ENCODE data around the gene DNAJB12. TPM values are rescaled to one million over a fixed set of nuclear protein-coding genes. Genes with fewer than 3 reads are reported as not detected.
A peak's percentile ranks its signal among the peaks of the same experiment; 100 is the strongest.
"Not testable (repeated sequence)": the region's sequence is repeated elsewhere in the genome, so short reads cannot be mapped to it uniquely, and the experiment has no call there.

The DNAJB12 gene
- total RNA-seq, 1 donor from 2014 or later: 21.6 TPM

DNA sequence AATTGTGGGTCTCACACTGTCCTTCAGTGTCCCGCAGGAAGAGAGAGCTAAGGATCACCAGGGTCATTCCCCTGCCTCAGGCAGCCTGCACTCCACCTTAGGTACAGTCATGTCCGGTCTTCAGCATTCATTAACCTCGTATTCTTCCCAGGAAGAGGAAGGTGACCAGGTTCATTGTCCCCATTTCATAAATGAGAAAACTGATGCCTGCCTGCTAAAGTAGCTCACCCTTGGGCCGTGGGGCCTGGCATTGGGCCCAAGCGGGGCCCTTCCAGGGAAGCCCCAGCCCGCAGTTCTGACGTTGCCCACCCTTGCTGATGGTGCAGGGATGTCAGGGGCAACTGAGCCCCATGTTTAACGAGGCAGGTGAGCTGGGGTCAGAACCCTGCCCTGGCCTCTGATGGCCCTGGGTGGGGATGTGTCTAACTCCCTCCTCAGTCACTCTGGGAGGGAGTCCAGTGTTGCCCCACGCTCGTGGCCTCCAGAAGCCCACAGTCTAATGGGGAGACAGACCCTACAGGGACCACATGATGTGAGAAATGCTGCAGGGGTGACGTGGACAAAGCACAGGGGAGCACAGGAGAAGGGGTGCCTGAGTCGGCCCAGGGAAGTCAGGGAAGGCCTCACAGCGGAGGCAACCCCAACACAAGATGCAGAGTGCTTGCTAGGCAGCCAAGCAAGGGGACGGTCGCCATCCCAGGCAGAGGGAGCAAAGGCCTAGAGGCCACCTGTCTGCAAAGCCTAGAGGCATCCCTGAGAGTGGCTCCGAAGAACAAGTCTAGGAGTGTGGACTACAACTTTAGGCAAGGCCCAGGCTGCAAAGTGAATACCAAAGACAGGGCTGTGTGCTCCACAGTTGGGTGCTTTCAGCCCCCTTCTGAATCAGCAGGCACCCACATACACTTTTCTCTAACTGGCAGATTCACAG is 55.9 kb downstream of the DNAJB12 start:
- DNase-seq (ENCODE audit: low read depth): no peak
- TF ChIP-seq, protein P1, sequence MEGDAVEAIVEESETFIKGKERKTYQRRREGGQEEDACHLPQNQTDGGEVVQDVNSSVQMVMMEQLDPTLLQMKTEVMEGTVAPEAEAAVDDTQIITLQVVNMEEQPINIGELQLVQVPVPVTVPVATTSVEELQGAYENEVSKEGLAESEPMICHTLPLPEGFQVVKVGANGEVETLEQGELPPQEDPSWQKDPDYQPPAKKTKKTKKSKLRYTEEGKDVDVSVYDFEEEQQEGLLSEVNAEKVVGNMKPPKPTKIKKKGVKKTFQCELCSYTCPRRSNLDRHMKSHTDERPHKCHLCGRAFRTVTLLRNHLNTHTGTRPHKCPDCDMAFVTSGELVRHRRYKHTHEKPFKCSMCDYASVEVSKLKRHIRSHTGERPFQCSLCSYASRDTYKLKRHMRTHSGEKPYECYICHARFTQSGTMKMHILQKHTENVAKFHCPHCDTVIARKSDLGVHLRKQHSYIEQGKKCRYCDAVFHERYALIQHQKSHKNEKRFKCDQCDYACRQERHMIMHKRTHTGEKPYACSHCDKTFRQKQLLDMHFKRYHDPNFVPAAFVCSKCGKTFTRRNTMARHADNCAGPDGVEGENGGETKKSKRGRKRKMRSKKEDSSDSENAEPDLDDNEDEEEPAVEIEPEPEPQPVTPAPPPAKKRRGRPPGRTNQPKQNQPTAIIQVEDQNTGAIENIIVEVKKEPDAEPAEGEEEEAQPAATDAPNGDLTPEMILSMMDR (IDR thresholded peaks at IDR 0.05; ENCODE audit: insufficient read depth, low read length, severe bottlenecking): no peak
- Histone ChIP-seq H3K27me3 (ENCODE audit: control insufficient read depth, insufficient read depth, low read length) (no peaks in the 10 kb centered on the region), H3K36me3 (ENCODE audit: control insufficient read depth, insufficient read depth, low read length) (no peaks in the 10 kb centered on the region), H3K4me3 (ENCODE audit: low read depth, low read length) (no peak overlapping the region)
- FAIRE-seq: no peak

DNA sequence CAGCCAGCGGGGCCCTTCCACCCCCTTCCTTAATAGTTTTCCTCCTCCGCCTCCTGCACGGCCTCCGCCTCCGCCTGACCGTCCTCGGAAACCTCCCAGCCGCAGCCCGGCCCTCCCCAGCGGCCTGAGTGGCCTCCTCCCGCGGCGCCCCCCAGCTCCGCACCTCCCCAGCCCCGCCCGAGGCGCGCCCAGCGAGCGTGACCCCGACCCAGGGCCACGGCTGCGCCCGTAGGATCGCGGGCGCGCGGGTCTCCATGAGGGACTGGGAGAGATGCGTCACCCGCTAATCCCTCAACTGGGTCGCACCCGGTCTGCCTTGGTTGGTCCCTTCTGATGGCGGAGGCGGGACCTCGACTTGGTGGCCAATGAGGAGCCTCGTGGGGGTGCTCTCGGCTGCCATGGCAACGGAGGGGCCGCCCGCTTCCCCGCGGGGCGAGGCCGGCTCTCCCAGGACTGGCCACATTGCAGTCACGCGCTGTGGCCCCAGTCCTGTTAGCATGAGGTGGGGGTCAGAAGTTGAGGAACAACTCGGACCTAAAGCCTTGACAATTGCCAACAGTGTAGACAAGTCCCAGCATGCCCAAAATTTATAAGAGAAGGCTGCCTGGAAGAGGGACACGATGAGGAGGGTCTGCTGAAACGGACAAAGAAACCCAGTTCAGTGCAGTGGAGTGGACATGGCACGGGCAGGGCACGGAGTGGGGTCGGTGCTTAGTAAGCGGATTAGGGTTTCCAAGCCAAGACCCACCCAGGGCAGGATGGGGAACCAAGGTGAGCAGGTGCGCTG is 56.7 kb downstream of the DNAJB12 start:
- TF ChIP-seq, protein P1 (IDR thresholded peaks at IDR 0.05; ENCODE audit: insufficient read depth, low read length, severe bottlenecking): no peak
- peak overlapping the region; percentile 43 for H3K4me3 ChIP-seq (ENCODE audit: low read depth, low read length)
- H3K27me3 ChIP-seq (ENCODE audit: control insufficient read depth, insufficient read depth, low read length): no peaks in the 10 kb centered on the region
- DNase-seq (ENCODE audit: low read depth) (peak; percentile 86), FAIRE-seq (no peak)
- H3K36me3 ChIP-seq (ENCODE audit: control insufficient read depth, insufficient read depth, low read length): no peaks in the 10 kb centered on the region

DNA sequence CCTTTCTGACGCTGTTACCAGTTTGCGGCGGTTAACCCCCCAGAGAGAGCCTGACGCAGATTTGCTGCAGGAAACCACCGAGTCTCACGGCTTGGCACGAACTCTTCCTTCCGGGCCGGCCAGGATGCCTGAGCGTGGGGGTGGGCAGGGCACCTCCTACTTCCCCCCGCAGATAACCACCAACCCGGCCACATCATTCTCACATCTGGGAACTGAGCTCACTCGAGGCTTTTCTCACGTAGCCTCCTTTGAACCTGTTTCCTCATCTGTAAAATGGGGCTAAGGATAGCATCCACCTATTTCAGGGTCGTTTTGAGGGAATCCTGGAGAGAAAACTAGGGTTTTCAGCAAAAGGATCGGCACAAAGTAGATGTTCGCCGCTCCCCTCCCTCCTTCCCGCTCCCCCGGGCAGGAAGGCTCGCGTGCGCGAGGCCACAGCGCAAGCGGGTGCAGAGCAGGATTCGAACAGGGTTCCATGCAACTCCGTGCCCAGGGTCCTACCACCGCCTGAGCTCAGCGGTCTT is 57.4 kb downstream of the DNAJB12 start:
- H3K27me3 ChIP-seq (ENCODE audit: control insufficient read depth, insufficient read depth, low read length): no peaks in the 10 kb centered on the region
- peak overlapping the region; percentile 43 for H3K4me3 ChIP-seq (ENCODE audit: low read depth, low read length)
- no peaks in the 10 kb centered on the region for H3K36me3 ChIP-seq (ENCODE audit: control insufficient read depth, insufficient read depth, low read length)
- TF ChIP-seq, protein P1 (IDR thresholded peaks at IDR 0.05; ENCODE audit: insufficient read depth, low read length, severe bottlenecking): no peak
- DNase-seq (ENCODE audit: low read depth) (peak; percentile 77), FAIRE-seq (no peak)

DNA sequence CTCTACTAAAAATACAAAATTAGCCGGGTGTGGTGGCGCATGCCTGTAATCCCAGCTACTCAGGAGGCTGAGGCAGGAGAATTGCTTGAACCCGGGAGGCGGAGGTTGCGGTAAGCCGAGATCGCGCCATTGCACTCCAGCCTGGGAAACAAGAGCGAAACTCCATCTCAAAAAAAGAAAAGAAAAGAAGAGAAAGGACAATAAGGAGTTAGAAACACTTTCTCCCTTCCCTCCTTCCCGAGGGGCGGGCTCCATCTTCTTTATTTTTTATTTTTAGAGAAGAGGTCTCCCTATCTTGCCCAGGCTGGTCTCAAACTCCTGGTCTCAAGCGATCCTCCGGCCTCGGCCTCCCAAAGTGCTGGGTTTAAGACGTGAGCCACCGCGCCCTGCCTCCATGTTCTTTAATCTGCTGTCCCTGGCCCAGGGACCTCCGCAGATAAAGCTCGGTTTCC is 57.9 kb downstream of the DNAJB12 start:
- peak overlapping the region; percentile 43 for H3K4me3 ChIP-seq (ENCODE audit: low read depth, low read length)
- not testable (repeated sequence) for H3K36me3 ChIP-seq (ENCODE audit: control insufficient read depth, insufficient read depth, low read length); FAIRE-seq; DNase-seq (ENCODE audit: low read depth); H3K27me3 ChIP-seq (ENCODE audit: control insufficient read depth, insufficient read depth, low read length)

DNA sequence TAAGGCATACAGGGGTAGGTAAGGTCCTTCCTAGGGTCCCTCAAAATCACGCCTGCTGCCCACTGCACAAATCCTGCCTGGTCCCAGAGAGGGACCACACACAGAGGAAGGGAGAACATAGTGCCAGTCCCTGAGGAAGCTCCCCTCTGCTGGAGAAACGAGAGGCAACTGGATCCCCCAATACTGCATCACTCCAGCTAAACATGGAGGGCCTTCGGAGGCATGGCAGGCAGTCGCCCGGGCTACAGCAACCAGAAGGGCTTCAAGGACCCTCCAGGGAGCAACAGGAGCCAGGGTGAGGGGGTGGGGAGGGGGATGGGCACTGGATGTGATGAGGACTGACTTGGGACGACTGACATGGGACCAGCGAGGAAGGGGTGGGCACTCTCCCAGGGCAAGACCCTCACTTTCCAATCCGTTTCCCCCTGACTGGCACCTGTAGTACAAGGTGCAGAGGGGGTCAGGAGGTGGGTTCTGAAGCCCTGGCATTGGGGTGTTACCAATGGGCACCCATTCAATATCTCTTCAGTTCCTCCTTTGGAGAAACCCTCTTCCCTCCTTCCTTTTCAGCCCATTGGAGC is 59.3 kb downstream of the DNAJB12 start:
- no peak for DNase-seq (ENCODE audit: low read depth)
- Histone ChIP-seq H3K4me3 (ENCODE audit: low read depth, low read length) (no peak overlapping the region), H3K27me3 (ENCODE audit: control insufficient read depth, insufficient read depth, low read length) (no peaks in the 10 kb centered on the region), H3K36me3 (ENCODE audit: control insufficient read depth, insufficient read depth, low read length) (no peaks in the 10 kb centered on the region)
- no peak for FAIRE-seq
- TF ChIP-seq, protein P1 (IDR thresholded peaks at IDR 0.05; ENCODE audit: insufficient read depth, low read length, severe bottlenecking): no peak
